Activated CD8-positive, alpha-beta memory T cell treated with anti-CD3 and anti-CD28 coated beads for 24 hours (primary cell): ENCODE data around the gene GPC2.
"Not testable (repeated sequence)": the region's sequence is repeated elsewhere in the genome, so short reads cannot be mapped to it uniquely, and the experiment has no call there.

ENCODE experiments used
- DNase-seq: peaks from one replicate; pipeline ENCODE4 v3.0.0-alpha.2; 2020

Gene GPC2

DNA sequence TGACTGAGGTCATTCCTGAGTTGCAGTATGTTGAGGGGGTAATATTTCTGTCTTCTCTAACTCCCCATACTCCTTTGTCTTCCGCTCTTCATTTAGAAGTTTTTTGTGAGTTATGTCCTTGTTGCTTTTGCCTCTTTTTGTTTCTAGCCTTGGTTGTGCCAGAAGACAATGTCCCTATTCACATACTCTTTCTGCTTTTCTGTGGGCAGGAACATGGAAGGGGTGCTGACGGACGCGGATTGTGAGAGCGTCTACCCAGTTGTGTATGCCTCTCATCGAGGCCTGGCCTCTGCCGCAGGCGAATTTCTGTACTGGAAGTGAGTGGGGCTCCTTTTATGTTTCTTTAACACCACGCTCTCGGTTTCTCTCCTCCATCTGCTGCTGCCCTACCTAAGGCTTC is 21.1 kb upstream of the GPC2 start:
- no peak for DNase-seq

DNA sequence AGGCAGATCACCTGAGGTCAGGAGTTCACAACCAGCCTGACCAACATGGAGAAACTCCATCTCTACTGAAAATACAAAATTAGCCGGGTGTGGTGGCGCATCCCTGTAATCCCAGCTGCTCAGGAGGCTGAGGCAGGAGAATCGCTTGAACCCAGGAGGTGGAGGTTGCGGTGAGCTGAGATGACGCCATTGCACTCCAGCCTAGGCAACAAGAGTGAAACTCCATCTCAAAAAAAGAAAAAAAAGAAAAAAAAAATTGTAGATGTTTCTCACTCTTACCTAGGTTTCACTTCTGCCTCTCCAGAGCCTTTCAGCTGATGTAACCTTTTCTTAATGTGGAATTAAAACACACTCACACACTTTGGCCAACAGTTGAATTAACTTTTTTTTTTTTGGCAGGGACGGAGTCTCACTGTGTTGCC is 18.7 kb upstream of the GPC2 start:
- DNase-seq, result not testable (repeated sequence)

DNA sequence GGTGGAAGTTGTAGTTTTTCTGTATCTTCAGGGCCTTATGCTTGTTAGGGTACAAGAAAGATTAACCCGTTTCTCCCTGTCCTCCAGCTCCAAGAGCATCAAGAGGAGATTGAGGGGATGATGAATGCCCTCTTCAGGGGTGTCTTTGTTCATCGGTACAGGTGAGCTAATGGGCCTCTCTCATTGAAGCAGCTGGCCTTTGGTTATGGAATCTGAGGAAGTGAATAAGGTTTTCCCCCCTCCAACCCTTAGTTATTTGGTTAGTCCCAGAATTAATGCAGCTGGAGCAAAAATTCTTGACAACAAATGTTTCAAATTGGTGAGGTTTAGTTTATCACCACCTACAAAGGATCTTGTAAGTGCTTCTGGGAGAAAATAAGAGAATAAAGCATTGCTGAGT is 18.0 kb upstream of the GPC2 start:
- DNase-seq, result no peak

DNA sequence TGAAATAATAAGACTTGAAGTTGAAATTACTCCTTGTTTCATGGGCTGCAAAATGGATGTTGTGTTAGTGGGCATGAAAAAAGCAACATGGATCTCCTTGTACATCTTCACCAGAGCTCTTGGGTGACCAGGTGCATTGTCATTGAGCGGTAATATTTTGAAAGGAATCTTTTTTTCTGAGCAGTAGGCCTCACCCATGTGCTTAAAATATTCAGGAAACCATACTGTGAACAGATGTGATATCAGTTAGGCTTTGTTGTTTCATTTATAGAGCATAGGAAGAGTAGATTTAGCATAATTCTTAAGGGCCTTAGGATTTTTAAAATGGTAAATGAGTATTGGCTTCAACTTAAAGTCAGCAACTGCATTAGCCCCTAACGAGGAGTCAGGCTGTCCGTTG is 15.8 kb upstream of the GPC2 start:
- DNase-seq, result no peak

DNA sequence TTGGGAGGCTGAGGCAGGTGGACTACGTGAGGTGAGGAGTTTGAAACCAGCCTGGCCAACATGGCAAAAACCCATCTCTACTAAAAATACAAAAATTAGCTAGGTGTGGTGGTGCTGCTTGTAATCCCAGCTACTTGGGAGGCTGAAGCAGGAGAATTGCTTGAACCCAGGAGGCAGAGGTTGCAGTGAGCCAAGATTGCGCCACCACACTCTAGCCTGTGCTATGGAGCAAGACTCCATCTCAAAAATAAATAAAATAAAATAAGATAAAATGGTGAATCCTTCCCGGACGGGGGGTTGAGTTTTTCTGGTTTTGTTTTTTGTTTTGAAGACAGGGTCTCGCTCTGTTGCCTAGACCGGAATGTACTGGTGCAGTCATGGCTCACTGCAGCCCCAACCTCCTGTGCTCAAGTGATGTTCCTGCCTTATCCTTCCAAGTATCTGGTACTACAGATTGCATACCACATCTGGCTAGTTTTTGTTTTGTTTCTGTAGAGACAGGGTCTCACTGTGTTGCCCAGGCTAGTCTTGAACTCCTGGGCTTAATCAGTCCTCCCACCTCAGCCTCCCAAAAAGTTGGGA is 15.2 kb upstream of the GPC2 start:
- not testable (repeated sequence) for DNase-seq

DNA sequence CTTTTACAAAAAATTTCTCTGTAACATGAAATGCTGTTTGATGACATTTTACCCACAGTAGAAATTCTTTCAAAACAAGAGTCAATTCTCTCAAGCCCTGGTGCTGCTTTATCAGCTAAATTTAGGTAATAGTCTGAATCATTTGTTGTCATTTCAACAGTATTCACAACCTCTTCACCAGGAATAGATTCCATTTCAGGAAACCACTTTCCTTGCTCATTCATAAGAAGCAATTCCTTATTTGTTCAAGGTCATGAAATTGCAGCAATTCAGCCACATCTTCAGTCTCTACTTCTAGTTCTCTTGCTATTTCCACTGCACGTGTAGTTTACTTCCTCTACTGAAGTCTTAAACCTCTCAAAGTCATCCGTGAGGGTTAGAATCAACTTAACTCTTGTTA is 14.6 kb upstream of the GPC2 start:
- DNase-seq, result no peak

DNA sequence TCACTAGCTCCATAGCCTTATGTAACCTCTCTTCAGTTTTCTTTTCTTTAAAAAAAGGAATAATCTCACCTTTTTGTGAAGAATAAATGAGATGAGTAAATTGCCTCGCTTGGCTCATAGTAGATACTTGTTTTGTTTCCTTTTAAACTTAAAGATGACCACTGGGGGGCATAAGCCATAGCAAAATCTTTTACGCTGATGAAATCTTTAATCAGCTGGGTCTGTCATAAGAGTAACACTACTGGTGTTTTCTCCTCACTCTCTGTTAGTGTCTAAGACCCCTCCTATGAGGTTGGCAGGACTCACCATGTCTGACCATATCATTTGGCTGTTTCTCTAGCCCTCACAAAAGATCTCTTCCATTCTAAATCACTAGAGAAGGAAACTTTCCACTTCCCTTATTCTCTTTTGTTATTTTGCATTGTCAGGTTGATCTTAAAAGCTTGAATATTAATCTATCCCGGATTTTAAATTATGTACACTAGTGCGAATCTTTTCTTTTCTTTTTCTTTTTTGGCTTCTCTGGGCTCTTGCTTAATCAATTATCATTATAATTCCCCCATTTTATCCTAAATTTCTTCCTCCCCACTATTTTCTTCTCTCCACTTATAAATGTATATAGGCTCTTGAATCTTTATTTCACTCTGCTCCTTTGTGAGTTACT is 13.0 kb upstream of the GPC2 start:
- DNase-seq, result no peak

DNA sequence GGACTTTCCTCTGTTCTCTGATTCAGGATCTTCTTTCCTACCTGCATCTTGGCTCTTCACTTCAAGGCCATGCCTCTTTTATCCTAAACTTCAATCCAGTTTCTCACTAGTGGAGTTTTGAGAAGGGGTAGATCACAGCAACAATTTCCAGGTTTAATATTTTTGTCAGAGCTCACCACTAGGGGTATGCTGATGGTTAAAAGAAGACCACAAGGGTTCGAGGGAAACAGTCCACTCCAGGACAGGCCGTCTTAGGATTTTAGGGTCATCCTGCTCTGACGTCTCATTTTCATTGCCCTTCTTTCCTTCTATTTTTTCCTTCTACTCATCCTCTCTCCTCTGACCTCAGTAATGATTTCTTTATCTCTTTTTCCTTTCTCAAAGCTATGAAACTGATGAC is 11.9 kb upstream of the GPC2 start:
- DNase-seq, result no peak

DNA sequence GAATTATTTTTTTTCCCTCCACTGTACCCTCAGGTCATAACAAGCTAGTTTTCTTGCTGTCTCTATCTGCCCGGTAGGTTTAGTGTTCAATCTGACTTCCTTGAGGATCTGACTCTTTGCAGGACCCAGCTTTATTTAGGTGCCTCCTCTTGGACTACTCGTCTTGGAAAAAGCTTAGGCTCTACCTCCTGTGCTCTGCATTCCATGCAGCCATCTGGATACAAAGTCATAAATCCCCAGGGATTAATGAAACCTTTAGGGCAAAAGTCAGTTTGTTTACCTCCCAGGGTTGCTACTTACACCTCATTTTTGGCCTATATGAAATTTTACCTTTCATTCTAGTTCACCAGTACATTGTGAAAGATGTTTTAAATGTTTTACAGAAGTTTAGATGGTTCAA is 8.5 kb upstream of the GPC2 start:
- DNase-seq, result no peak

DNA sequence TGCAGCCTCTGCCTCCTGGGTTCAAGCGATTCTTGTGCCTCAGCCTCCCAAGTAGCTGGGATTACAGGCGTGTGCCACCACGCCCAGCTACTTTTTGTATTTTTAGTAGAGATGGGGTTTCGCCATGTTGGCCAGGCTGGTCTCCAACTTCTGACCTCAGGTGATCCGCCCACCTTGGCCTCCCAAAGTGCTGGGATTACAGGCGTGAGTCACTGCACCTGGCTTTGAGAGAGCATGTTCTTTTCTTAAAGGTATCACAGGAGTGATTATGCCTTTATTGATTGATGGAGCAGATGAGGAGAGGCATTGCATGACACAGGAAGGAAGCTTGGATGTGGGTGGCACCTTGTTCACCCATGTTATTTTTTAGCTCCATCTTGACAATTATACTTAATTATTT is 5.9 kb upstream of the GPC2 start:
- DNase-seq, result not testable (repeated sequence)

DNA sequence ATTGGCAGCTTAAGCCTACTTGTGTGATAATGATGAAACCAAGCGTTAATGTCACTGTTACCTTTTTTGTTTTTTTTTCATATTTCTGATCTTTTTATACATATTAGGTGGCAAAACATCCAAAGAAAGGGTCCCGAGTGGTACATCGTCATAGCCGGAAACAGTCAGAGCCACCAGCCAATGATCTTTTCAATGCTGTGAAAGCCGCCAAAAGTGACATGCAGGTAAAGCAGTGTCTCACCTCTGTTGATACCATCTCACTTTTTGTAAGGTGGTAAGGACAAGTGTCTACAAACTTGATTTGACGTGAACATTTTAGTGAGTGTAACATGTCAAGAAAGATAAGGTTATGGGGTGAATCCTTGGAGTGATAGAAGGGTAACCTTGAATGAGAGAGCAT is 5.4 kb upstream of the GPC2 start:
- DNase-seq, result not testable (repeated sequence)

DNA sequence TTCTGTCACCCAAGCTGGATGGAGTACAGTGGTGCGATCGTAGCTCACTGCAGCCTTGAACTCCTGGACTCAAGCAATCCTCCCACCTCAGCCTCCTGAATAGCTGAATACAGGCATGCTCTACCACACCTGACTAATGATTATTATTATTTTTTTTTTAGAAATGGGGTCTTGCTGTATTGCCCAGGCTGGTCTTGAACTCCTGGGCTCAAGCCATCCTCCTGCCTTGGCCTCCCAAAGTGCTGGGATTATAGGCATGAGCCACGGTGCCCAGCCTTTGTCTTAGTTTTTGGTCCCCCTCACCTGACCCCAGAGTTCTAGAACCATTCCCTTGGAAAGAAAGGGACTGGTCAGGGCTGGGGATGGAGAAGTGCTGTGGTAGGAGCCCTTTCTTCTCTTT is 2.9 kb upstream of the GPC2 start:
- DNase-seq, result not testable (repeated sequence)

DNA sequence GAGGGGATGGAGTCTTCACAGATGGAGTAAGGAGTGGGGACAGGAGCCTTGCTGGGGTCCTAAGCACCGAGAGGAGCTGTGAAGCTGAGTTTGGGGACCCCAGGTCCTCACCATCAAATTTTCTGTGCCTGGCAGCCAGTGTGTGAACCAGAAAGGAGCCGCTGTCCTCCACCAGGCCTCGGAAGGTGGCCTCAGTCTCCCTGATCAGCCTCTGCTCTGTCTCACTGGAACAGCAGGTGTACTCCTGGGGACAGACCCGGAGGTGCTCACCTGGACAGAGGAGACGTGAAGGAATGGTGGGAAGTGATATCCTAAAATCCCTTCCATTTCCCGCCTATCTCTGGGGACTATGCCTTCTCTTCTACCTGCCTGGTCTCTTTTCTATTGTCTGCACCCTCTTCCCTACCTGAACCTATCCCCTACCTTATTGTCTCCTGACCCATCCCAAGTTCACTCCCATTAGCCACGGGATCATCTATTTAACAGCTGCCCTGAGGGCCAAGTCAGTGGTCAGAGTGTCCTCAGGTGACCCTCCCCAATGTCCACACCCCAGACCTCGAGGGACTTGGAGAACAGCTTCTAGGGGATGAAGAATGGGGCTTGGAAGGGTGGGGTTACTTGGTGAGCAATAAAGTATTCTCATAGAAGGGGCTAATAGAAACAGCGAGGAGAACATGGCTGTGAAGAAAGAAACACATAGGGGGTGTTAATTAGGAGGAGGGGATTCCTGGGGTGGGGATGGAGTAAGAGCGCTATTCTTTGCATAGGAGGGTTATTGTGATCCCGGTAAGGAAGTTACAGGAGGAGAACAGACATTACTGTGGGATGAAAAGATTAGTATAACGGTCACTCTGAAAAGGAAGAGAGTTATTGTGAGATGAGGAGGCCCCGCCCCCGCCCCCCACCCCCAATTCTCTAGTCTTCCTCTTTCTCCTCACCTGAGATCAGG is 811 bp downstream of the GPC2 start:
- DNase-seq, result no peak

DNA sequence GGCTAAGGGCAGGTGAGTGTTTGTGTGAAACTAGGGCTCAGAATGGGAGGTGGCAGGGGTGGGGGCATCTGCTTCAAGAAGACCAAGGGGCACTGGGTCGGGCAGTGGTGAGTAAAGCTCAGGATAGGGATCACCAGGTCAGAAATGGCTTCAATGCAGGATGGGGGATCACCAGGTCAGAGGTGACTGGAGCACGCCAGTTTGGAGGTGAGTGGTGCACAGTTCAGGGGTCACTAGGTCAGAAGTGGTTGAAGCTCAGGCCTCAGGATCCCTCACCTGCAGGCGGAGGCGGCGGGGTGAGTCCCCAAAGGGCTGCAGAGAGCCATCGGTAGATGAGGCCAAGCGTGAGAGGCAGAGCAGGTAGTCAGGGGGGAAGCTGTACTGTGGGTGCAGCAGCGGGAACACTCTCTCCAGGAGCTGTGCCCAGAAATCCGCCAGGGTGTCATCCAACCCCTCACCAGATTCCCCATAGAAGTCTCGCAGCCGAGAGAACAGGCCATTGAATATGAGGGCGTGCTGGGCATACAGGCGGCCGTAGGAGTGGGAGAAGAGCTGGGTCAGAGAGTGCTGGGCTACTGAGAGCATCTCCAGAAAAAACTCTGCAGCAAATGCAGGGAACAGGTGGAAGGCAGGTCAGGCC is 1.8 kb downstream of the GPC2 start:
- DNase-seq, result no peak

DNA sequence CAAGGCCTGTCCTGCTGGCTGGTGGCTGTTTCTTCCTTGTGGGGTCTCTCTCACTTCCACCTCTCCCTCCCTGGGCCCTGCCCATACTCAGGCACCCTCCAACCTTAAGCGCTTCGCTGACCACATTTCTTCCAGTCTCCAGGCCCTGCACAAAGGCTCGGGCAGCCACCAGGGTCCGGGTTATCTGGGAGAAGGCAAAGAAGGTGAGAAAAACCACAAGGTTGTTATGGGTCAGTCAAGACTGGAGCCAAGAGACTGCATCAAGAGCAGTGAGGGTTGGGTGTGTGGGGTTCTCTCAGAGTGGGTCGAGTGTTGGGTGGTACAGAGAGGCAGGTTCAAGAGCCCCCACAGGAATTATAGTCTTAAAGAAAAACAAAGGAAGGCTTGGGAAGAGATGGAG is 2.6 kb downstream of the GPC2 start:
- DNase-seq, result no peak

DNA sequence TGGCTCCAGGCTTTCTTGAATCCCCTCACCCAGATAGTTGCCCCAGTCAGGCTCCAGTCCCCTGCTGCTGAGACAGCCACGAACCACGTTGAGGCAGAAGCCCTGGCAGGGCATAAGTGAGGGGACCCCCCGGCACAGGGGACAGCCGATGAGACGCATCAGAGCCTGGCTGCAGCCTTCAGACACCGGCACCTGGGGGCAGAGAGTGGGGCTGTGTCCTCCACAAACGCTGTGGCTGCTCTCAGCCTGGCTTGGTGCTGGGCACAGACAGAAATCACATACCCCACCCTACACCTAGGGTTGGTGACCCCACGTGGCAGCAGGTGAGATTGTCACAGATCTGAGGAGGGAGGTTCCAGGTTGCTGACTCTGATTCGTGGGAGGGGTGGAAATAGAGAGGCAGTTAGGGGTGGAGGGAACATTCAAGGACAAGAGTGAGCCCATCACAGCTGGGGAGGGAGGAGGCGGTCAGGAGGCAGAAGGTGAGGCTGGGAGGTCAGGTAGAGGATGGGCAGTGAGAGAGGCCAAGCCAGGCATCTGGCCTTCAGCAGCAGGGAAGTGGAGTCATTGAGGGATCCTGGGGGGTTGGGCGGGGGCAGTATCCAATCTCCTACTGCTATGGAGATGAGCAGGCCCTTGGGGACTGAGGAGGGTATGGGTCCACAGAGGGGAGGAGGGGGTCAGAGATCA is 3.2 kb downstream of the GPC2 start:
- no peak for DNase-seq

DNA sequence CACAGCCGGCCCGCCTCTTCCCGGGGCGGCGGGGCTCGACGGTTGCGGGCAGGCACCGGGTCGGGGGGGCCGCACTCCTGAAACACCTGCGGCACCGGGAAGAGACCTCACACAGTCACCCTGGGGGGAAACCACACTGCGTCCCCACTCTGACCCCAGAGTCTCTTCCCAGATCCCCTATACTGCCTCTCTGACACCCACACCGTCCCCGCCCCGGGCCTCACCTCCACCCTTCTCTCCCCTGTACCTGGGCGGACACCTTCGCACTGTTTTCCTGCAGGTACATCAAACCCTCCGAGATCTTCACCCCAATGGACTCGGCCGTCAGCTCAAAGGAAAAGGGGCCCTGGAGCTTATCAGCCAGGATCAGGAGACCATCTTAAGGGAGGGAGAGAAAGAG is 5.3 kb downstream of the GPC2 start:
- no peak for DNase-seq

DNA sequence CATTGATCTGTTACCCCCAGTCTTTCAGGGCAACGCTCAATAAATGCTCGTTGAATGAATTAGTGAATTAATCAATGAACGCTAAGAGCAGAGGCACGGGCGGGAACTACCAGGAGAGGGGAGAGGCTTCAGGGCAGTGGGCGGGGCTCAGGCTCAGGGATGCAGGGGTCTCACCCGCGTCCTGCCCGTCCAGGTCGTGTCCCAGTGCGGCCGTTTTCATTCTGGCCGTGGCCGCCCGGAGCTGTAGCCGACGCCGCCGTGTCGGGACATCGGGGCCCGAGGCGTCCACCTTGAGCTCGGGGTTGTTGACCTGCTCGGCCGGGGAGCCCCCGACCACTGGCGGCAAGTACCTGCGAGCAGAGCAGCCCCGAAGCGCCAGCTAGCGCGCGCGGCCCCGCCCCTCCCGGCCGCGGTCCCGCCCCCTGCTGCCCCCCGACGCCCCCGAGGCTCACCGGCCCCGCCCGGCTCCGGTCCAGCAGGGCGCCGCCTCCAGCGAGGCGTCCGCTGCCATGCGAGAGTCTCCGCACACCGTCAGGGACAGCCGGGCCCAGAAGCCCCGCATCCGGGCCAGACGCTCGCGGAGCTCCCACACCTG is 6.0 kb downstream of the GPC2 start:
- DNase-seq, result no peak

DNA sequence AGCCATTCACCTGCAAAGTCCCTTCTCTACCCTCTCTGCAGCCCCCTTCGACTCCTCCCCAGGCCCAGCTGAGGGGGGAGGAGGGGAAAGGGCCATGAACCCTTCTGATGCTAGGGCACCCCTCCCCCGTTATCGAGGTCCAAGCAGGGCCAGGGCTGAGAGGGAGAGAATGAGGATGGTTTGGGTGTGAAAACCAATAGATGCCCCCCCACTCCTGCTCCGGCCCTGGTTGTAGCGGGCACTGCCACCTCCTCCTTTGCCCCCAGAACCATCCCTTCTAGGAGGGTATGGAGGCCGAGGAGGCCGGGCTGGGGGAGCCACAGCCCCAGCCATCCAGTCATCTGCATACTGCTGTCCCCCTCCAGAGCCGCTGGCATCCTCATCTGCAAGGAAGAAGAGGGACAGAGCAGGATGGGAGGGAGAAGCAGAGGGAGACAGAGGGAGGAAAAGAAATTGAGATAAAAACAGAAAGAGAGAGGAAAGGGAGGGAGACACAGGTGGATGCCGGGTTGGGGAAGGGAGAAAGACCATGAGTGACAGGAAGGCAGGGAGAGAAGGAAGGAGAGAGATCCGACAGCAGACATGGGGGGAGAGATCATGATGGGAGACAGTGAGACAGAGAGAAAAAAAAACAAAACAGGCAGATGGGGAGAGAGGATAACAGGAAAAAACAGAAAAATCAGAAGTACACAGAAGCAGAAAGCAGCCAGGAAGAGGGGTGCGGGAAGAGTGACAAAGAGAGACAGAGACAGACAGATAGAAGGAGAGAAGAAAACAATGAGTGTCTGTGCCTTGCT is 6.9 kb downstream of the GPC2 start:
- no peak for DNase-seq

DNA sequence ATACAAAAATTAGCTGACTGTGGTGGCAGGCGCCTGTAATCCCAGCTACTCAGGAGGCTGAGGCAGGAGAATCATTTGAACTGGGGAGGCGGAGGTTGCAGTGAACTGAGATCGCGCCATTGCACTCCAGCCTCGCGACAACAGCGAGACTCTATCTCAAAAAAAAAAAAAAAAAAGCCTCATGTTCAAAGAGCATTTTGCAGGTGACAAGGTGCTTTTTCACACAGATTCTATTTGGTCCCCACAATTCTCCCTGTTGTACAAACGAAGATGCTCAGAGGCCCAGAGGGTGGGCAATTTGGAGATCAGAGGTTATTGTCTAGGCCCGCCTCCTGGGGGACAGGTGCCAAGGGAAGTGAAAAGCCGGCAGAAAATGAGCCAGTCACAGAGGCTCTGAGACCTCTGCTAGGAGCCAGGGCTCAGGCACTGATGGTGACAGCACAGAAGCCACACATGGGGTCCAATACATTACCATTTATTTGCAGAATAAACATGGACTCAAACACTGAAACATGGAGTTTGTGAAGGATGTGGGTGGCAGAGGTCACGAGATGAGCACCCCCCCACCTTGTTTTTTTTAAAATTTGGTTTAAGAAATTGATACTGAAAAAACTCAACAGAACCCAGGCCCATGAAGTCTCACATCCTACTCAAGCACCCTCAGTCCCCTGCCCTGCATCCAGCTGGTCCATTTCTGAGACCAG is 7.9 kb downstream of the GPC2 start:
- DNase-seq, result no peak

DNA sequence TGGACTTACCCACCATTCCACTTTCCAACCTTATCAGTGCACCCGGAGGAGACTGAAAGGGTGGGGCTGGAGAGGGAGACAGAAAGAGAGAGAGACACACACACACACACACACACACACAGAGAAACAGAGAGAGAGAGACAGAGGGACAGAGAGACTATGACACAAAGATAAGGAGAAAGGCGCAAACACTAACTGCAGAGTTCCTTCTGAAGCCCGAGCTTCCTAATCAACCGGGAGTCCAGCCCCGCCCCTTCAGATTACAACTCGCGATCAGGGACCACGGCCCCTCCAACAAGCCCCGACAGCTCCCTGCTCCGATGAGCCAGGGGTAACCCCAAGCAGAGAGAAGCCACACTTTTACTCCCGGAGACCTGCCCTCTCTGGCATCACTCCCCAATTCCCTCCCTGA is 9.3 kb downstream of the GPC2 start:
- no peak for DNase-seq
